Panc1 (cell line): Measurements from ENCODE around the gene HCN2. TPM values are rescaled to one million over a fixed set of nuclear protein-coding genes. Genes with fewer than 3 reads are reported as not detected.

Source experiments
- ATAC-seq: fragments of 200-7000 bp; cut with Tn5 transposase; 2 replicates; pipeline ENCODE4 v1.9.1; 2020; ENCODE audit warnings: mild to moderate bottlenecking, moderate library complexity
- BruUV-seq: library from RNA; stranded (reverse); fragments of 400-500 nt; replicated peaks from 2 replicates; lab custom pipeline; 2021; lab: Mats Ljungman, UMichigan
- CTCF ChIA-PET: fragments of 300-600 bp; sonication (Branson Sonifier 250); formaldehyde crosslinking; loops from one replicate; lab custom pipeline; 2022; ENCODE audit warnings: antibody characterized with exemption; lab: Charles Lee
- POLR2A ChIA-PET: fragments of 300-600 bp; sonication (Branson Sonifier 250); formaldehyde crosslinking; loops from one replicate; lab custom pipeline; 2022; ENCODE audit warnings: antibody characterized with exemption; lab: Charles Lee
- DNase-seq: peaks from one replicate; pipeline ENCODE4 v3.0.0-alpha.2; 2010; ENCODE audit warnings: low read depth, low spot score
- H3K27ac ChIP-seq: 2 replicates; pipeline ENCODE4 v1.5.1; 2011; ENCODE audit warnings: mild to moderate bottlenecking, low read length, inconsistent platforms
- H3K27me3 ChIP-seq: fragments of 200-500 bp; sonication (Bioruptor generic); 2 replicates; pipeline ENCODE4 v1.6.0; 2014; ENCODE audit warnings: low read length, inconsistent platforms; ENCODE audit not compliant: control insufficient read depth, insufficient read depth
- H3K36me3 ChIP-seq: fragments of 200-500 bp; sonication (Bioruptor generic); 2 replicates; pipeline ENCODE4 v1.5.1; 2014; ENCODE audit warnings: inconsistent platforms, mild to moderate bottlenecking, low read length, moderate library complexity; ENCODE audit not compliant: control insufficient read depth, insufficient read depth
- H3K4me1 ChIP-seq: 2 replicates; pipeline ENCODE4 v1.5.1; 2011; ENCODE audit warnings: inconsistent platforms, mild to moderate bottlenecking, low read length, moderate library complexity; ENCODE audit not compliant: control insufficient read depth, insufficient read depth
- H3K4me3 ChIP-seq, 2 experiments: 2 replicates each; pipeline ENCODE4 v1.5.1; 2011 to 2012; ENCODE audit warnings: low read depth in 2 of 2, low read length in 2 of 2, mild to moderate bottlenecking in 2 of 2, inconsistent platforms in 1 of 2, moderate library complexity in 1 of 2
- H3K9me3 ChIP-seq: fragments of 200-500 bp; sonication (Bioruptor generic); 2 replicates; pipeline ENCODE4 v1.5.1; 2014; ENCODE audit warnings: low read depth, mild to moderate bottlenecking, inconsistent platforms, low read length, moderate library complexity; ENCODE audit not compliant: control insufficient read depth, insufficient read depth
- CTCF ChIP-seq: fragments of 450-650 bp; IDR thresholded peaks from 2 replicates; pipeline ENCODE4 v1.5.1; 2017; ENCODE audit warnings: mild to moderate bottlenecking
- POLR2AphosphoS5 ChIP-seq: IDR thresholded peaks from 2 replicates; pipeline ENCODE4 v1.6.1; 2012; ENCODE audit warnings: mild to moderate bottlenecking, low read depth, low read length, moderate library complexity
- REST ChIP-seq, 2 experiments: IDR thresholded peaks; 2 replicates each; pipeline ENCODE4 v1.6.1; 2011 to 2012; ENCODE audit warnings: low read depth in 2 of 2, control low read depth in 1 of 2, low read length in 1 of 2, mild to moderate bottlenecking in 1 of 2, moderate library complexity in 1 of 2; ENCODE audit not compliant: insufficient read depth in 1 of 2
- SIN3A ChIP-seq: IDR thresholded peaks from 2 replicates; pipeline ENCODE4 v1.6.1; 2012; ENCODE audit warnings: low read depth, mild to moderate bottlenecking, low read length, moderate library complexity, borderline replicate concordance; ENCODE audit not compliant: insufficient read depth
- TCF7L2 ChIP-seq: IDR thresholded peaks from 2 replicates; pipeline ENCODE4 v1.6.1; 2011; ENCODE audit warnings: mild to moderate bottlenecking, low read depth, low read length, inconsistent platforms
- in situ Hi-C: cut with HindIII; loops from 2 replicates; pipeline ENCODE4 v1.10.0; 2016; ENCODE audit warnings: low sequenced_read_pairs, low pct_unique_long_range_greater_than_20kb
- intact Hi-C: fragments of 100-400 bp; cut with micrococcal nuclease; formaldehyde crosslinking; loops from one replicate; pipeline ENCODE4 v1.10.0; 2022; ENCODE audit not compliant: unreplicated experiment
- total RNA-seq: library from RNA; stranded (reverse); gene quantifications from one replicate; pipeline ENCODE4 v1.2.1, GENCODE V29; 2021; ENCODE audit not compliant: unreplicated experiment

Gene HCN2
- total RNA-seq, 1 experiment from 2014 or later, result 15.1 TPM

DNA sequence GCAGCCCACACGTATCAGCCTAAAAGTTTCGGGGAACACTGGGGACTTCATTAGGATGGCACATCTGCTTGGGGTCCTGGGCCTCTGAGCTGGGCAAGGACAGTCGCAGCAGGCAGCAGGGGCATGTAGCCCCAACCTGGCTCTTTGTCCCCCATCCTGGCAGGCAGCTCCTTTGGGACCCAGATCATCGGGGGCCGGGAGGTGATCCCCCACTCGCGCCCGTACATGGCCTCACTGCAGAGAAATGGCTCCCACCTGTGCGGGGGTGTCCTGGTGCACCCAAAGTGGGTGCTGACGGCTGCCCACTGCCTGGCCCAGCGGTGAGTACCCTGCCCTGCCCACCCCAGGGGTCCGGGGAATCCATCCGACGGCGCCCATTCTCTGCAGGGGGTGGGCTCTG lies 42.6 kb upstream of the HCN2 start:
- Histone ChIP-seq H3K27ac (no peak overlapping the region), H3K36me3 (no peaks in the 10 kb centered on the region), H3K4me1 (no peaks in the 10 kb centered on the region), H3K9me3 (no peaks in the 10 kb centered on the region), H3K27me3 (no peaks in the 10 kb centered on the region), H3K4me3 (no peak overlapping the region)
- no TSS peak for BruUV-seq
- CTCF ChIA-PET, result interaction anchor here (0.5 kb wide), 1 partner anchor 35 kb away, joined by 4 read pairs; no protein-coding TSS in a partner anchor
- POLR2A ChIA-PET, result no interaction called here
- intact Hi-C loops (no loop called here), in situ Hi-C loops (no loop called here)
- ATAC-seq (no peak), DNase-seq (no peak)
- TF ChIP-seq SIN3A (no peak), POLR2AphosphoS5 (no peak), TCF7L2 (no peak), CTCF (no peak), REST (IDR thresholded peaks at IDR 0.05; ENCODE audit: insufficient read depth in 1 of 2, low read depth in 2 of 2, low read length in 1 of 2) (no peak)

DNA sequence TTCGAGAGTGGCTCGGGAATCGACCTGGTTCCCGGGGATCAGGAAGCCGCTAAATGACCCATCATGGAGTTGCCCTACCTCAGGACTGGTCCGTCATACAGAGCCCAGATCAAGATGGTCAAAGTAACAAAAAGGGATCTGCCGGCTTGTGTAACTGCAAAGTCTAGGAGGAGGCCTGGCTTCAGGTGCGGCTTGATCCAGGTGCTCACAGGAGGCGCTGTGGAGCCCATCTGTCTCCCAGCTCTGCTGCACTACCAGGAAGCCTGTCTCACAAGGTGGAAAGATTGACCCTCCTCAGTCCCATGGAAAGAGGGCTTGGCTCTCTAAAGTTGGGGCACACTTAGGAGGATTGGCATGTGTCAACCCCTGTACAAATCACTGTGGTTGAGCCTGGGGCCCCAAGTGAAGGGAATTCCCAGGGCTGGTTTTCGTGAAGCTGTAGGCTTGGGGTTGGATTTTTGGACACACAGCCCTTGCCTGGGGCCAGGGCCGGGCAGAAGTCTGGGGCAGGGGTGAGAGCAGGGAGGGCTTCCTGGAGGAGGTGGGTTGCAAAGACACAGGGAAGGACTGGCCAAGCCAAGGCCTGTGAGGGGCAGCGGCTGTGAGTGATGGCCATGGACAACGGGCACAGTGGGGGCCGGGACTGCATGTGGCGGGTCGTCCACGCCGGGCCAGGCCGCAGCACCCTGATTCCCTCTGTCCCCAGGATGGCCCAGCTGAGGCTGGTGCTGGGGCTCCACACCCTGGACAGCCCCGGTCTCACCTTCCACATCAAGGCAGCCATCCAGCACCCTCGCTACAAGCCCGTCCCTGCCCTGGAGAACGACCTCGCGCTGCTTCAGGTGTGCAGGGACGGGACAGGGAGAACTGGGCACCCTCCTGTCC lies 41.6 kb upstream of the HCN2 start:
- no peak overlapping the region for H3K27ac ChIP-seq
- in situ Hi-C loops, result no loop called here
- BruUV-seq, result no TSS peak
- no peaks in the 10 kb centered on the region for H3K36me3 ChIP-seq
- TF ChIP-seq TCF7L2 (no peak), SIN3A (no peak), POLR2AphosphoS5 (no peak), REST (IDR thresholded peaks at IDR 0.05; ENCODE audit: insufficient read depth in 1 of 2, low read depth in 2 of 2, low read length in 1 of 2) (no peak), CTCF (no peak)
- ATAC-seq (no peak), DNase-seq (no peak)
- POLR2A ChIA-PET, result no interaction called here
- CTCF ChIA-PET, result no interaction called here
- H3K9me3 ChIP-seq, result no peaks in the 10 kb centered on the region
- intact Hi-C loops, result no loop called here
- H3K4me1 ChIP-seq, result no peaks in the 10 kb centered on the region
- no peak overlapping the region for H3K4me3 ChIP-seq
- H3K27me3 ChIP-seq, result no peaks in the 10 kb centered on the region
